ENCODE data around the gene DNMT1. TPM values are rescaled to one million over a fixed set of nuclear protein-coding genes. Genes with fewer than 3 reads are reported as not detected.

The DNMT1 gene
- total RNA-seq, 1 experiment from 2014 or later, result 140 TPM

DNA sequence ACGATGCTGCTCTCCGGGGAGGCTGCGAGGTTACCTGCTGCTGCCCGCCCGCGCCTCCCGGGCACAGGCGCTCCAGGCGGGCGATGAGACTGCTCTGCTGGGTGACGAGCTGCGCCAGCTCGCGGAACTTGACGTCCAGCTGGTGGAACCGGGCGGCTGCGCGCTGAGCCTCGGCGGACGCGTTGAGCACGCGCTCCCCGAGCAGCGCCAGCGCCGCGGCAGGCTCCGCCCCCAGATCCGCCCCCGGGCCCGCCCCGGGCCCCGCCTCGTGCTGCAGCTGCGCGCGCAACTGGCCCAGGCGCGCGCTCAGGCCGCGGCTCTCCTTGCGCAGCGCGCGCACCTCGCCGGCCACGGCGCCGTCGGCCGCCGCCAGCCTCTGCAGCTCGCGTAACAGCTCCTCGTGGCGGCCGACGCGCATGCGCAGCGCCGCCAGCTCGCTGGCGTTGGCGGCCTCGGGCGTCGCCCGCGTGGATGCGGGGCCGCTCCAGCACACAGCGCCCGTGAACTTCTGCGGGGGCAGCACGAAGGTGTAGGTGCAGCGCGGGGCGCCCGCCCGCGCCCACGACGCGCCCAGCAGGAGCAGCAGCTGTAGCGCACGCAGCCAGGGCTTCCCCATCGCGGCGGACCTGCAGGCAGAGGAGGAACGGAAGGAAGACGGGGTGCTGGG lies 98.7 kb downstream of the DNMT1 start:
- peak; percentile 97 for DNase-seq (ENCODE audit: low read depth)

DNA sequence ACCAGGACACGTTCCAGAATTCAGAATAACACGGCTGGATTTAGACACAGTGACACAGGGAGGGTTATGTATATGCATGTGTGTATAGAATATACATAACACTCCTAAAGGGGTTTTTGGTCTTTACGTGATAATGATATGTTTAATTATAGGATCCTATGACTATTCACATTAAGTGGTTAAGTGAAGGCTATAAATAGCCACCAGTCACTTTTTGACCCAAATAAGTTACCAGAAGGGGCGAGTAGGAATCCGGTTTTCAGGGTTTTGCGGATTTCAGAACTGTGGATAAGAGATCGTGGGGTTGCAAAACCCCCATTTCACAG lies 99.2 kb downstream of the DNMT1 start:
- no peak for DNase-seq (ENCODE audit: low read depth)

- DNase-seq (ENCODE audit: low read depth), result peak; percentile 9
Measured at GRCh38 chr19:10093295-10094186, 101.2 kb downstream of the DNMT1 start.

- DNase-seq (ENCODE audit: low read depth), result no peak
Measured at GRCh38 chr19:10092648-10093294, 102.0 kb downstream of the DNMT1 start.

DNA sequence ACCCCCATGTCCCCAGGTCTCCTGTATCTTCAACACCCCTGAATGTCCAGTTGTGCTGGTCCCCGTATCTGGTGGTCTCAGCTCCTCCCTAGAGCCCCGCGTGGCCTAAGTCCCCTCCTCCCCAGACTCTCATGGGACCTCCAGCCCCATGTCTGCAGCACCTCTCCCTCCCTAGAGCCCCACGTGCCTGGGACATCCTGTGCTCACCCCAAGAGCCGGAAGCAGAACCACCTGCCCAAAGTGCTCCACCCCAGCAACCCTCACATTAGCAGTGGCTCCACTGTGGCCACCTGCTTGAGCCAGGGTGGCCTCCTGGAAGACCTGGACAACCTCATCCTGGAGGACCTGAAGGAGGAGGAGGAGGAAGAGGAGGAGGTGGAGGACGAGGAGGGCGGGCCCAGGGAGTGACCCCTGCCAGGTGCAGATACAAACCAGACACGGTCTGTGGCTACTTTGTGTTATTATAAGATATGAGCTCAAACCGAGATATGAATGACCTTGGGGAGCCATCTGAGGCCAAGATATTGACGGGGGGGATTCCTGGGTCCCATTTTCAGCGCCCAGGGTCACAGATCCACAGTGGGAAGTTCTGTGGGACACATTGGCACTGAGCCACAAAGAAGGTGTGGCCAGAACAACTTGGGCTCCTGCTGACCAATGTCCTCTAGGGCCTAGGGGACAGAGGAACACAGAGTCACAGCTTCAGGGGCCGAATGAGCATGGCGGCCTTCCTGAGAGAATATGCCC lies 102.7 kb downstream of the DNMT1 start:
- DNase-seq (ENCODE audit: low read depth), result no peak

DNA sequence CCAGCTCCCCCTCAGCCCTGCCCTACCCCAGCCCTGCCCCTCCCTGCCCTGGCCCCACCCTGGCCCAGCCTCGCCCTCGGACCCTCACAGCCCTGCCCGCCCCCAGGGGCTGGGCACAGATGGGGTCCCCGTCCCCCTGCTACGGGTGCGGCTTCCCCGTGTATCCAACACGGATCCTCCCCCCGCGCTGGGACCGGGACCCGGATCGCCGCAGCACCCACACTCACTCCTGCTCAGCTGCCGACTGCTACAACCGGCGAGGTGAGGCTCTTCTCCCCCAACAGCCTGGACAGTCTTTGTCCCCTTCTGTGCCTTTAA lies 103.4 kb downstream of the DNMT1 start:
- no peak for DNase-seq (ENCODE audit: low read depth)

- DNase-seq (ENCODE audit: low read depth), result peak; percentile 4
Measured at GRCh38 chr19:10089801-10090375, 104.9 kb downstream of the DNMT1 start.

- no peak for DNase-seq (ENCODE audit: low read depth)
Measured at GRCh38 chr19:10088949-10089554, 105.7 kb downstream of the DNMT1 start.

DNA sequence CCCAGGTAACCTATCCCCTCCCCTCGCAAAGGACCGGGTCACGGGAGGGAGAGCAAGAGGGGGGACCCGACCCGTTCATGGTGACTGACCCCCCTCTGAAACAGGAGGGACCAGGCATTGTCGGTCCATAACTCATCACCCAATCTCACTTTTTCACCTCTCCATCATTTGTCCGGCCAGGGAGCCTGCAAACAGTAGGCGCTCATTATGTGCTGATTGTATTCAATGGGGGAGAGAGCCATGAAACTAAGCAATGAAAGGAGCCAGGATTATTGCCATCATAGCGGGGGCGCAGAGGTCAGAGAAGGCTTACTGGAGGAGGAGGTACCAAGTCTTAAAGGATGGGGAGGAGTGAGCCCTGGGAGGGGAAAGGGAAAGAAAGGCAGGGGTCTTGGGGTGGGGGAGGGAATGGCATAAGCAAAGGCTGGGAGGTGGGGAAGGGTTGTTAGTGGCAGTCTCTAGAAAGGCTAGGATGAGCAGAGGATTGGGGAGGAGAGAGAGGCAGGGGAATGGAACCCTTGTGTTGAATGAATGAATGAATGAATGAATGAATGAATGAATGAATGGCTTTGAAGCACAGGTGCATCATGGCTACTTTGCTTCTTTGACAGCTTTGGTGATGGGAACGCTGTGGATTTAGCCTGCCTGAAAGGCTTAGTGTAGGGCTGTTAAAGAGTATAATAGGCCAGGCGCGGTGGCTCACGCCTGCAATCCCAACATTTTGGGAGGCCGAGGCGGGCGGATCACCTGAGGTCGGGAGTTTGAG lies 107.3 kb downstream of the DNMT1 start:
- DNase-seq (ENCODE audit: low read depth), result no peak

- no peak for DNase-seq (ENCODE audit: low read depth)
Measured at GRCh38 chr19:10086591-10087192, 108.1 kb downstream of the DNMT1 start.

DNA sequence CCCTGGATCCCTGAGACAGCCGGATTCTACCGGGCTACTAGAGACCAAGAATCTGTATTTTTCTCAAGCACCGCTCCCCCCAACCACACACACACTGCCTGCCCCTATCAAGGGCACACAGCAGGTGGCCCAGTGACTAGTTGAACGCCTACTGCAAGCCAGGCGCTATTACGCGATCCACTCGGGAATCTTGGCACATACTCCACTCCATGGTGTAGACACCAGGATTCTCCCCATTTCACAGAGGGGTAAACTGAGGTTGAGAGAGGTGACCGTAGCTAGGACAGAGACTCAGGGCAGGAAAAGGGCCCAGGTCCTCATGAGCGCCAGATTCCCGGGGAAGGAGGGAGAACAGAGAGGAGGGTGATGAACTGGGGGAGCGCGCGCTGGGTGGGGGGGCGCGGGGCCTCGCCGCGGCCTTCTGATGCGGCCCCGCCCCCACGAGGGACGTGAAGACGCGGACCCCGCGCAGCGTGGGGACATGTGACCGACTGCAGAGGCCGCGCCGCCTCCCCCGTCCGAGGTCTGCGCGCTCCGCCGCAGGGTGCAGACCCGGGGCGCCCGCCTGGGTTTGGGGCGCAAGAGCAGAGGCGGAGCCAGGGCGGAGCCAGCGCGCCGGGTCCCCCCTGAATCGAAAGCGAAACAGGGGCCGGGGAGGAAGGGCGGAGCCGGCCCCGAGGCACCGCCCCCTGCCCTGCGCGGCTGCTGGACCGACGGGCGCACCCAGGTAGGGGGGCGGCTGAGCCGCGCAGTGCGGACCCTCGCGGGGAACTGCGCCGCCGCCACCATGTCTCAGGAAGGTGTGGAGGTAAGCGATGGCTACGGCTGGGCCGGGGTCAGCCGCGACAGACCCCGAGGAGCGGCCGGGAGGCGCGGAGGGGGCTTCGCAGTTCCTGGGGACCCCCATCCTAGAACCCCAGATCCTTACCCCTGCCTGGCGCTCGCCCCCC lies 108.8 kb downstream of the DNMT1 start, which contains the start of gene SHFL:
Gene SHFL, plus strand, starts transcription at position 677 of the 950 bp plus-strand sequence. Its CDS starts 111 bp downstream, at position 788.
- DNase-seq (ENCODE audit: low read depth), result peak; percentile 82

DNA sequence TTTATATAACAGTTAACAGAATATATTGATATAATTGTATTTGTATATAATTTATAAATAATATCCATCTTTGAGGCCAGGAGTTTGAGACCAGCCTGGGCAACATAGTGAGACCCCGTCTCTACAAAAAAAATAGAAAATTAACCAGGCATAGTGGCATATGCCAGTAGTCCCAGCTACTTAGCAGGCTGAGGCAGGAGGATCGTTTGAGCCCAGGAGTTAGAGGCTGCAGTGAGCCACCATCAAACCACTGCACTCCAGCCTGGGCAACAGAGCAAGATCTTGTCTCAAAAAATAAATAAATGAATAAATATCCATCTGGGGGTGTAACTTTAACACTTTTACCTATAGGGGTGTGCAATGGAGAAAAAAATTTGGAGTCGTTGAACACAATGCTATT lies 110.0 kb downstream of the DNMT1 start:
- no peak for DNase-seq (ENCODE audit: low read depth)

DNA sequence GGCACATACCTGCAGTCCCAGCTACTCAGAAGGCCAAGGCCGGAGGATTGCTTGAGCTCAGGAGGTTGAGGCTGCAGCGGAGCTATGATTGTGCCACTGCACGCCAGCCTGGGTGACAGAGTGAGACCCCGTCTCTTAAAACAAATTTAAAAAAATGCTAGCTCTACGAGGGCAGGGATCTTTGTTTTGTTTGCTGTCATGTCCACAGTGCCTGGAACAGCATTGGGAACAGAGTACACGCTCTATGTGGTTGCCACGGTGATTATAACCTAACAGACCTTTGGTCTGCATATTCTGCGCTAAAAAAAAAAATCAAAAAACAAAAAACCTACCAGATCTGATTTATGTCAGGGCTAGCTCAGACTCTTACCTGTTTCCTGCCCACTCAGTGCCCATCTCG lies 110.8 kb downstream of the DNMT1 start:
- no peak for DNase-seq (ENCODE audit: low read depth)

Other genes starting within 250 kb of the DNMT1 start
- gene COL5A3, start 184.4 kb downstream of the DNMT1 start, total RNA-seq (2014; rRNA removed; shearing (Covaris generic)), result 2.8 and 4.1 TPM in 2 replicates
- not detected in 2 replicates for gene RDH8, start 181.5 kb downstream of the DNMT1 start, total RNA-seq (2014; rRNA removed; shearing (Covaris generic))
- 11.1 and 11.4 TPM in 2 replicates for gene SHFL, start 108.6 kb downstream of the DNMT1 start, total RNA-seq (2014; rRNA removed; shearing (Covaris generic))
- 0.69 TPM in 1 of 2 replicates, not detected in the other for gene ANGPTL6, start 92.3 kb downstream of the DNMT1 start, total RNA-seq (2014; rRNA removed; shearing (Covaris generic))
- 55.3 and 68.6 TPM in 2 replicates for gene PPAN, start 88.6 kb downstream of the DNMT1 start, total RNA-seq (2014; rRNA removed; shearing (Covaris generic))
- gene P2RY11, start 83.3 kb downstream of the DNMT1 start, total RNA-seq (2014; rRNA removed; shearing (Covaris generic)), result 3.4 and 3.6 TPM in 2 replicates
- 376 and 400 TPM in 2 replicates for gene EIF3G, start 75.1 kb downstream of the DNMT1 start, total RNA-seq (2014; rRNA removed; shearing (Covaris generic))
- 3.5 and 3.7 TPM in 2 replicates for gene S1PR2, start 36.4 kb upstream of the DNMT1 start, total RNA-seq (2014; rRNA removed; shearing (Covaris generic))
- gene MRPL4, start 57.3 kb upstream of the DNMT1 start, total RNA-seq (2014; rRNA removed; shearing (Covaris generic)), result 107 and 125 TPM in 2 replicates
- gene ICAM1, start 76.2 kb upstream of the DNMT1 start, total RNA-seq (2014; rRNA removed; shearing (Covaris generic)), result 85.8 and 86.7 TPM in 2 replicates
- 0.63 TPM in 1 of 2 replicates, not detected in the other for gene ICAM4, start 92.0 kb upstream of the DNMT1 start, total RNA-seq (2014; rRNA removed; shearing (Covaris generic))
- 0.54 and 2.2 TPM in 2 replicates for gene ICAM5, start 95.0 kb upstream of the DNMT1 start, total RNA-seq (2014; rRNA removed; shearing (Covaris generic))
- 0.39 and 2.2 TPM in 2 replicates for gene ZGLP1, start 114.9 kb upstream of the DNMT1 start, total RNA-seq (2014; rRNA removed; shearing (Covaris generic))
- gene FDX2, start 121.1 kb upstream of the DNMT1 start, total RNA-seq (2014; rRNA removed; shearing (Covaris generic)), result 45.0 and 65.6 TPM in 2 replicates
- 14.4 and 26.2 TPM in 2 replicates for gene RAVER1, start 138.6 kb upstream of the DNMT1 start, total RNA-seq (2014; rRNA removed; shearing (Covaris generic))
- gene ICAM3, start 144.7 kb upstream of the DNMT1 start, total RNA-seq (2014; rRNA removed; shearing (Covaris generic)), result 1.4 and 5.4 TPM in 2 replicates
- gene TYK2, start 185.6 kb upstream of the DNMT1 start, total RNA-seq (2014; rRNA removed; shearing (Covaris generic)), result 39.2 and 46.6 TPM in 2 replicates
- 361 and 401 TPM in 2 replicates for gene CDC37, start 208.6 kb upstream of the DNMT1 start, total RNA-seq (2014; rRNA removed; shearing (Covaris generic))
- gene PDE4A, start 225.6 kb upstream of the DNMT1 start, total RNA-seq (2014; rRNA removed; shearing (Covaris generic)), result 0.69 and 2.3 TPM in 2 replicates